Astrocyte (in vitro differentiated cells and primary cell): ENCODE data around the gene MGMT.

Experiments
- EZH2 ChIP-seq: IDR thresholded peaks from 2 replicates; pipeline ENCODE4 v1.6.1; 2012; ENCODE audit warnings: mild to moderate bottlenecking, low read length, inconsistent platforms; ENCODE audit not compliant: insufficient read depth
- TF ChIP-seq, protein P1 (sequence below): IDR thresholded peaks from 2 replicates; pipeline ENCODE4 v1.5.1; 2011; ENCODE audit warnings: low read depth, mild to moderate bottlenecking, inconsistent platforms, low read length, moderate library complexity; ENCODE audit not compliant: insufficient read depth

DNA sequence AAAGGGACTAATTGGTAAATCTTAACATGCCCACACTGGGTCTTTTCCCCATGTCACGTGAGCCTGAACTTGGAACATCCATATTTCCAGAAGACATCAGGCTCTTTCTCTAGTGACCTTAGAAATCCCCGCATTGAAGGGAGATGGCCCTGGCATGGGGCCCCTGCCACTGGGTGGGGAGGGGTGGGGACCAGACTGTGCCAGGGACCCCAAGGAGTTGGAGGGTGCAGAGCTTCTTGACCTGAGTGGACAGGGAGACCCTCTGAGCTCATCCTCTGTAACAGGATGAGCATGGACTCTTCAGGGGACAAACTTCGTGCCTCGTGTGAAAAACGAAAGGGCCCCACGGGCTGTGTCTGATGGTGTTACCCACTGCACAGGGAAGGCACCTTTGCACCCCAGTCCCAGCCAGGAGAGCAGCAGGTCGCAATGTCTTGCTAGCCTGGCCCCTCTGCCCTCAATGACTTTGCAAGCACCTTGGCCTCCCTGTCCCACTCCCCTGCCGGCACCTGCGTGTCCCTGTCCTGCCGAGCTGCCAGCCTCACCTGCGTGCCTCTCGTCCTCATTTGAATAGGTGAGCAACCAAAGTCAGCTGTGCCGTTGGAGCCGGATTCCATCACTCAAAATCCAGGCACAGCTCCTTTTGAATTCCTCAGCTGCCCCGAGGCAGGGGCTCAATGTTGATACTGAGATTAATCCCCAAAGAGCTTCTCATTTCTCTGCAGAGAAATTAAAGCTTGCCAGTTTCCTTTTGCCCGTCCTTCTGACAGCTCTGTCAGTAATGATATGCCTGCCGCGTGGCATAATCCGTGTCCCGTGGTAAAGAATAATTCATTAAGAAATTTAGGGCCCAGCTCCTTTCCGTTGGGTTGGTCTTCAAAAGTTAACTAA lies 262.1 kb downstream of the MGMT start:
- TF ChIP-seq, protein P1, sequence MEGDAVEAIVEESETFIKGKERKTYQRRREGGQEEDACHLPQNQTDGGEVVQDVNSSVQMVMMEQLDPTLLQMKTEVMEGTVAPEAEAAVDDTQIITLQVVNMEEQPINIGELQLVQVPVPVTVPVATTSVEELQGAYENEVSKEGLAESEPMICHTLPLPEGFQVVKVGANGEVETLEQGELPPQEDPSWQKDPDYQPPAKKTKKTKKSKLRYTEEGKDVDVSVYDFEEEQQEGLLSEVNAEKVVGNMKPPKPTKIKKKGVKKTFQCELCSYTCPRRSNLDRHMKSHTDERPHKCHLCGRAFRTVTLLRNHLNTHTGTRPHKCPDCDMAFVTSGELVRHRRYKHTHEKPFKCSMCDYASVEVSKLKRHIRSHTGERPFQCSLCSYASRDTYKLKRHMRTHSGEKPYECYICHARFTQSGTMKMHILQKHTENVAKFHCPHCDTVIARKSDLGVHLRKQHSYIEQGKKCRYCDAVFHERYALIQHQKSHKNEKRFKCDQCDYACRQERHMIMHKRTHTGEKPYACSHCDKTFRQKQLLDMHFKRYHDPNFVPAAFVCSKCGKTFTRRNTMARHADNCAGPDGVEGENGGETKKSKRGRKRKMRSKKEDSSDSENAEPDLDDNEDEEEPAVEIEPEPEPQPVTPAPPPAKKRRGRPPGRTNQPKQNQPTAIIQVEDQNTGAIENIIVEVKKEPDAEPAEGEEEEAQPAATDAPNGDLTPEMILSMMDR = no peak
- no peak for TF ChIP-seq EZH2
